ENCODE data around the gene PDE7B.

- TF ChIP-seq CTCF (IDR thresholded peaks at IDR 0.05) (no peak), ZFX (IDR thresholded peaks at IDR 0.05; ENCODE audit: borderline replicate concordance) (no peak)
Observed at GRCh38 chr6:136014454-136015437, 163.2 kb downstream of the PDE7B start.

All from 22Rv1 (cell line).